Lung (tissue), 12 donors: Measurements from ENCODE around the gene GIPC3. TPM values are rescaled to one million over a fixed set of nuclear protein-coding genes. Genes with fewer than 3 reads are reported as not detected.
A peak's percentile ranks its signal among the peaks of the same experiment; 100 is the strongest.

Experiments
- ATAC-seq: fragments of 200-7000 bp; cut with Tn5 transposase; one replicate; pipeline ENCODE4 v1.9.1; 2020; ENCODE audit warnings: moderate number of reproducible peaks; ENCODE audit not compliant: insufficient read depth, low FRiP score
- DNase-seq, 3 donors: peaks; one replicate each; pipeline ENCODE4 v3.0.0-alpha.2; 2013 to 2017
- H3K27ac ChIP-seq, 2 donors: one replicate each; pipeline ENCODE4 v1.5.1; 2013; ENCODE audit warnings: mild to moderate bottlenecking in 2 of 2, moderate library complexity in 2 of 2, control low read depth in 1 of 2, inconsistent platforms in 1 of 2, low read depth in 1 of 2, low read length in 1 of 2
- H3K27me3 ChIP-seq, 3 donors: one replicate each; pipeline ENCODE4 v1.5.1; 2013; ENCODE audit warnings: low read length in 2 of 3; ENCODE audit not compliant: control insufficient read depth in 3 of 3, insufficient read depth in 3 of 3
- H3K36me3 ChIP-seq, 4 donors: one replicate each; pipeline ENCODE4 v1.5.1; 2013; ENCODE audit warnings: low read length in 4 of 4, mild to moderate bottlenecking in 1 of 4, moderate library complexity in 1 of 4; ENCODE audit not compliant: control insufficient read depth in 4 of 4, insufficient read depth in 4 of 4
- H3K4me1 ChIP-seq, 5 donors: one replicate each; pipeline ENCODE4 v1.5.1; 2013; ENCODE audit warnings: low read length in 5 of 5, mild to moderate bottlenecking in 2 of 5, moderate library complexity in 1 of 5; ENCODE audit not compliant: control insufficient read depth in 5 of 5, insufficient read depth in 5 of 5
- H3K4me3 ChIP-seq: one replicate; pipeline ENCODE4 v1.5.1; 2013; ENCODE audit warnings: mild to moderate bottlenecking, control low read depth, moderate library complexity
- H3K9ac ChIP-seq, 2 donors: one replicate each; pipeline ENCODE4 v1.5.1; 2013; ENCODE audit warnings: low read length in 2 of 2, control low read depth in 1 of 2; ENCODE audit not compliant: insufficient read depth in 1 of 2
- H3K9me3 ChIP-seq, 4 donors: one replicate each; pipeline ENCODE4 v1.5.1; 2013; ENCODE audit warnings: low read length in 3 of 4, mild to moderate bottlenecking in 1 of 4, moderate library complexity in 1 of 4; ENCODE audit not compliant: control insufficient read depth in 4 of 4, insufficient read depth in 3 of 4
- WGBS, 2 donors: extraction: QIAGEN DNeasy Blood & Tissue Kit; methylation state at CpG; one replicate each; pipeline ENCODE4 v1.1.7; 2013; 5-methylcytosine and 5-hydroxymethylcytosine counted together
- polyA plus RNA-seq, 2 donors: library from polyadenylated mRNA; stranded (reverse); fragments of 200-250 nt; gene quantifications; one replicate each; pipeline ENCODE4 v1.2.1, GENCODE V29; 2013
- total RNA-seq, 2 donors: library from RNA; depleted of rRNA in 1 of 2; stranded (reverse); fragments of >200 nt in 1 of 2; gene quantifications; one replicate each; pipeline ENCODE4 v1.2.1, GENCODE V29; 2014 to 2021
- TF ChIP-seq, protein P1 (sequence below): IDR thresholded peaks from 2 replicates; pipeline ENCODE4 v1.5.1; 2012; ENCODE audit warnings: mild to moderate bottlenecking; ENCODE audit errors: control extremely low read depth, extremely low read depth
- donor health status: control.
- donor health status: control.
- donor health status: Bipolar disorder and iron deficiency.
- donor health status: healthy.
- donor health status: DM: yes; HTN: yes; CAD: no.

The GIPC3 gene
- total and polyA plus RNA-seq, 4 donors, result 1.6 to 2.1 (median 1.9) TPM

DNA sequence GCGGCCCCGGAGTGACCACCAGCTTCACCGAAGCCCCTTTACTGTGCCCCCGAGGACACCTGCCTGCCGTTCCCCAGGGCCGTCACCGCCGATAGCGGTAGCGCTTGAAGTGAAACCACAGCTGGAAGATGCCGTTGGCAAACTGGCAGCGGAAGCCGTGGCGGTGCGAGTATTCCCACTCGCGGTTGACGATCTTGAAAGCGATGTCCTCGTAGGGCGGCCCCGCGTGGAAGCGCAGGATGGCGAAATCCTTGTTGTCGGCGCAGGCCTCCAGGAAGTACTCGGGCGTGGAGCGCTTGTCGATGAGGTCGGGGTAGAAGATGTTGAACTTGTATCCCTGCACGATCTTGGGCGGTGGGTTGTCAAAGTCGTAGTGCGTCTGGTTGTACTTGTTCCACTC lies 26.6 kb downstream of the GIPC3 start:
- Histone ChIP-seq H3K9me3 (peaks cover 0 to 3% (median 0%) of the 10 kb centered on the region in 4 donors), H3K36me3 (peaks cover 4 to 47% (median 11%) of the 10 kb centered on the region in 4 donors), H3K27me3 (no peaks in the 10 kb centered on the region), H3K4me3 (no peak overlapping the region), H3K9ac (no peak overlapping the region), H3K27ac (no peak overlapping the region), H3K4me1 (peaks cover 0 to 35% (median 6%) of the 10 kb centered on the region in 5 donors)
- DNase-seq, result peak in 1 of 3 donors; percentile 11
- TF ChIP-seq, protein P1, sequence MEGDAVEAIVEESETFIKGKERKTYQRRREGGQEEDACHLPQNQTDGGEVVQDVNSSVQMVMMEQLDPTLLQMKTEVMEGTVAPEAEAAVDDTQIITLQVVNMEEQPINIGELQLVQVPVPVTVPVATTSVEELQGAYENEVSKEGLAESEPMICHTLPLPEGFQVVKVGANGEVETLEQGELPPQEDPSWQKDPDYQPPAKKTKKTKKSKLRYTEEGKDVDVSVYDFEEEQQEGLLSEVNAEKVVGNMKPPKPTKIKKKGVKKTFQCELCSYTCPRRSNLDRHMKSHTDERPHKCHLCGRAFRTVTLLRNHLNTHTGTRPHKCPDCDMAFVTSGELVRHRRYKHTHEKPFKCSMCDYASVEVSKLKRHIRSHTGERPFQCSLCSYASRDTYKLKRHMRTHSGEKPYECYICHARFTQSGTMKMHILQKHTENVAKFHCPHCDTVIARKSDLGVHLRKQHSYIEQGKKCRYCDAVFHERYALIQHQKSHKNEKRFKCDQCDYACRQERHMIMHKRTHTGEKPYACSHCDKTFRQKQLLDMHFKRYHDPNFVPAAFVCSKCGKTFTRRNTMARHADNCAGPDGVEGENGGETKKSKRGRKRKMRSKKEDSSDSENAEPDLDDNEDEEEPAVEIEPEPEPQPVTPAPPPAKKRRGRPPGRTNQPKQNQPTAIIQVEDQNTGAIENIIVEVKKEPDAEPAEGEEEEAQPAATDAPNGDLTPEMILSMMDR, result no peak
- WGBS, 2 donors, result 91 to 93% methylated on average over 36 of the region's 36 CpGs
- ATAC-seq, result no peak

- Histone ChIP-seq H3K27me3 (no peaks in the 10 kb centered on the region), H3K9ac (no peak overlapping the region), H3K27ac (no peak overlapping the region), H3K4me3 (no peak overlapping the region), H3K4me1 (peaks cover 0 to 31% (median 6%) of the 10 kb centered on the region in 5 donors), H3K9me3 (peaks cover 0 to 3% (median 0%) of the 10 kb centered on the region in 4 donors), H3K36me3 (peaks cover 4 to 48% (median 13%) of the 10 kb centered on the region in 4 donors)
- ATAC-seq, result no peak
- 97 to 99% methylated on average over 33 of the region's 33 CpGs for WGBS, 2 donors
- no peak for DNase-seq
- TF ChIP-seq, protein P1, result no peak
These were observed 27.1 kb downstream of the GIPC3 start for GRCh38 chr19:3612330-3612729.

GRCh38 chr19:3612901-3613741 lies 27.8 kb downstream of the GIPC3 start:
- Histone ChIP-seq H3K9ac (no peak overlapping the region), H3K36me3 (peaks cover 4 to 51% (median 13%) of the 10 kb centered on the region in 4 donors), H3K27me3 (no peaks in the 10 kb centered on the region), H3K27ac (peak overlapping the region in 1 of 2 donors; percentile 61), H3K4me3 (no peak overlapping the region), H3K4me1 (peaks cover 0 to 27% (median 6%) of the 10 kb centered on the region in 5 donors), H3K9me3 (peaks cover 0 to 3% (median 0%) of the 10 kb centered on the region in 4 donors)
- TF ChIP-seq, protein P1, result no peak
- WGBS, 2 donors, result 87 to 89% methylated on average over 75 to 79 of the region's 79 CpGs
- ATAC-seq (no peak), DNase-seq (no peak)
